Vagina (tissue), 2 donors: ENCODE results near the gene GALNTL6.

ENCODE experiments used
- CTCF ChIP-seq, 3 experiments: fragments of 450-650 bp in 2 of 3; fragments of 200-600 bp in 1 of 3; sonication (generic) in 1 of 3; IDR thresholded peaks; one replicate each; pipeline ENCODE4 v1.5.1; 2017 to 2019; ENCODE audit warnings: antibody characterized with exemption in 3 of 3, mild to moderate bottlenecking in 2 of 3, moderate library complexity in 2 of 3
- POLR2A ChIP-seq, 2 donors: fragments of 450-650 bp; IDR thresholded peaks; one replicate each; pipeline ENCODE4 v1.6.1; 2017; ENCODE audit warnings: antibody characterized with exemption in 2 of 2, mild to moderate bottlenecking in 2 of 2, moderate library complexity in 2 of 2
- POLR2AphosphoS5 ChIP-seq, 2 donors: sonication (generic); formaldehyde crosslinking; IDR thresholded peaks; one replicate each; pipeline ENCODE4 v1.9.0; 2017; ENCODE audit warnings: antibody characterized with exemption in 2 of 2, mild to moderate bottlenecking in 2 of 2, low read depth in 1 of 2; ENCODE audit not compliant: insufficient read depth in 1 of 2

- TF ChIP-seq CTCF (IDR thresholded peaks at IDR 0.05) (no peak), POLR2A (IDR thresholded peaks at IDR 0.05) (no peak), POLR2AphosphoS5 (IDR thresholded peaks at IDR 0.05; ENCODE audit: insufficient read depth in 1 of 2, low read depth in 1 of 2) (no peak)
Measured at GRCh38 chr4:172725581-172725980, 912.4 kb downstream of the GALNTL6 start.
